Activated T-cell treated with anti-CD3 and anti-CD28 coated beads for 4 hours (primary cell): Measurements from ENCODE around the gene GPRIN3.
"Not testable (repeated sequence)": the region's sequence is repeated elsewhere in the genome, so short reads cannot be mapped to it uniquely, and the experiment has no call there.

Source experiments
- DNase-seq: peaks from one replicate; pipeline ENCODE4 v3.0.0-alpha.2; 2020

Gene GPRIN3

GRCh38 chr4:89287945-89288344, 19.7 kb downstream of the GPRIN3 start:
- DNase-seq, result no peak

DNA sequence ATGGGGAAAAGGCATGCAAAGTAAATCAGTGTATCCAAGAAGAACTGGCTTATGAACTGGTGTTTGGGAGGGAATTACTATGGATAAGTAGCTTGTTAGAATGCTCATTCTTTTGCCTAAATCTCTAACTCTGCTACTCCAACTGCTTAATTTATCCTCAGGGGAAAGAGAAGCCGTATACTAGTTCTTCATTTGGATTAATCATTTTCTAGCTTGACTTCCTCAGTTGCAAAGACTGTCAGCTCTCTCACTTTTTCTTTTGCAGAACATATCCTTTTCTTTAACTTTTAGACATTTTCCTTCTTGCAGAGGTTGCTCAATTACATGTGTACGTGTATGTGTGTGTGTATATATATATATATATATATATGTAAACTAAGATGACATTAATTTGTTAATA, 21.9 kb downstream of the GPRIN3 start:
- DNase-seq, result no peak

- no peak for DNase-seq
These were observed 22.8 kb downstream of the GPRIN3 start for GRCh38 chr4:89284828-89285227.

DNA sequence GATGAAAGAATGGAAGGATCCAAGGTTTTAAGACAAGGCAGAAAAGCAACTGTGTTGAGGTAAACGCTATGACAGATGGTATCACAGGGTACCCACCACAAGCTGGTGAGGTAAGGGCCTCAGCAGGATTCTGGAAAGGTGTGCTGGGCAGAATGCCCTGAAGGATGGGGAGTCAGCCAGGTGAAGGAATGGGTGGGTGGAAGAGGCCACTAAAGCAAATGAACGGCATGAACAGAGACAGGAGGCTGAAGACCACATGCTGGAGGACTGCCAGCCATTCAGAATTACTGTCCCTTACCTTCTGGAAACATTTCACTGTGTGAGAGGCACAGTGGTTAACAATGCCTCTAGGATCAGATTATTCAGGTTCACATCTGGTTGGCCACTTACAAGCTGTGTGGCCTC, 23.6 kb downstream of the GPRIN3 start:
- DNase-seq, result no peak

- no peak for DNase-seq
These were observed 24.2 kb downstream of the GPRIN3 start for GRCh38 chr4:89283226-89284009.

DNA sequence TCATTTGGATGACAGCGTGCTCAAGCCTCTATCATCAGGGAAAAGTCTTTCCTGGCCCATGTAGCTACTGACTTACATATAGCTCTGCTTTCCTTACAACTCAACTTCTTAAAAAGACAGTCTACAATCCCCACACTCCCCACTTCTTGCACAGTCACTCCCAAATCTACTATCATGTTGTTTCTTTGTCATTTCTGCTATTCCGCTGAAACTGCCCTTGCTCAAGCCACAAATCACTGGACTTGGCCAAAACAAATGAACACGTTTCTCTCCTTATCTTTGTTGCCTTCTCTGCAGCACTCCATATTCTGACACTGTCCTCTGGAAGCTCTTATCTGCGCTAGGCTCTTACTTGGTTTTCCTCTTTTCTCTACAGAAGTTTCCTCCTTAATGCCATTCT, 28.2 kb downstream of the GPRIN3 start:
- no peak for DNase-seq

GRCh38 chr4:89277412-89277811, 30.2 kb downstream of the GPRIN3 start:
- no peak for DNase-seq

DNA sequence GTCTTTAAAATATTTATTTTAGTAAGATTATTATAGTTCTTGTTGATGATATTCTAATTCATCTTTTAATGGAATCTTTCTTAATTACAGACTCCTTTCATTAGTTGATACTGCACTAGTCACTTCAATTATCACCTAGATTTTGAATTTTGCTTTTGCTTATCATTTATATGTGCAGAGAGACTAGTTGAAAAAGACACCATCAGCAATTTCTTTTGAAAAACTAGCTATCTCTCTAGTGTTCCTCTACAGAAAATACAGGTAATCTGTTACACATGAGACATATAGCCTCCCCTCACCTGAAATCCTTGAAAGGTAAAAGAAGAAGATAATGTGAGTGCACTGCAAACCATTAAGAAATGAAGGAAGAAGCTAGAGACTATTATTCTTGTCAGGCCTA, 31.3 kb downstream of the GPRIN3 start:
- no peak for DNase-seq

DNA sequence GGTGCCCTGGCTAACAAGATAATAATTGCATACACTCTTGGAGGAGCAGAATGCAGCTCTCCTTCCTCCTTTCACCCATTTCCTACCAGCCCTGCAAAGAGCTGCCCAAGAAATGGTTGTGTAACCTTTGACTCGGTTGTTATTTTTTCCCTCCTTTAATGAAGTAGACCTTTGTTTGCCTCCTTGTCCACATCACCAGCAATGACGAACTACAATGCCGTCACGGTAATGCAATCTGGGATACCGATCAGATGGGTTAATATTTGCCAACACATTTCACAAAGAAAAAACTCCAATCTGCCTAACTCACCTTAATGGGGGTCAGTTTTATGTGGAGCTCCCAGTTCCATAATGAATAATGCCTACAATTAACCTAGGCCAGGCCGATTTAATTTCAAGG, 32.0 kb downstream of the GPRIN3 start:
- no peak for DNase-seq

GRCh38 chr4:89273741-89274141, 33.9 kb downstream of the GPRIN3 start:
- DNase-seq, result no peak

GRCh38 chr4:89270792-89271191, 36.8 kb downstream of the GPRIN3 start:
- DNase-seq, result no peak

- DNase-seq, result no peak
These were observed 38.4 kb downstream of the GPRIN3 start for GRCh38 chr4:89269121-89269666.

DNA sequence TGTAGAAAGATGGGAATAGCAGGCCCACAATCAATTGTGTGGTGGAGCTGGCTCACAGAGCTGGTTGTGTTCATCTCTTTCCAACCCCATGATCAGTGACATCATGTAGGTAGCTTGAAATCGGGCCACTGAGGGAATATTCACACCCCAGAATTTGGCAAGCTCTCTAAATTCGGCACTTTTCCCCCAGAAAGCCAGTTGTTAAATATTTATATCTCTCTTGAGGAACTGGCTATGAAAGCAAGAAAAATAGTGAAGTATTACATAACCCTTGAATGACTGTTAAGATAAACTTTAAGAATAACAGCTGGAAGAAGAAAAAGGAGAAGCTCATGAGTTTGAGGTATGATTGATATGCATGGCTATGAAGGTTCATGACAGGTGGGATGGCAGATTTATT, 38.9 kb downstream of the GPRIN3 start:
- DNase-seq, result no peak

DNA sequence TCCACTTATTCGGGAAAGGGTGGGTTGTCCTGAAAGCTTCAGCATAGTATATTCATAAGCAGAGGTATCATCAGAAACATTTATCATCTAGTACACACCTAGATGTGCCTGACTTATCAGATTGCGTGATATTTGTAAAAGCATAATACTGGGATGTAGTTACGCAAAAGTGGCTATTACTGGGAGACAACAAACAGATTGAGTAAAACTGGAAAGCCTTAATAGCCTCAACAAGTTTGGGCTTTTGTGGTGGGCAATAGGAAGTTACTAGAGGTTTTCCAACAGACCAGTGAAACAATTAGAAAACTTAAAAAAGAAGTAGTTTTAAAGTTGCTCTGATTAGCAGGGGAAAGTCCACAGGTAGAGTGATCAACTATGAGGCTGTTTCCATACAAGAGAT, 39.8 kb downstream of the GPRIN3 start:
- DNase-seq, result no peak

DNA sequence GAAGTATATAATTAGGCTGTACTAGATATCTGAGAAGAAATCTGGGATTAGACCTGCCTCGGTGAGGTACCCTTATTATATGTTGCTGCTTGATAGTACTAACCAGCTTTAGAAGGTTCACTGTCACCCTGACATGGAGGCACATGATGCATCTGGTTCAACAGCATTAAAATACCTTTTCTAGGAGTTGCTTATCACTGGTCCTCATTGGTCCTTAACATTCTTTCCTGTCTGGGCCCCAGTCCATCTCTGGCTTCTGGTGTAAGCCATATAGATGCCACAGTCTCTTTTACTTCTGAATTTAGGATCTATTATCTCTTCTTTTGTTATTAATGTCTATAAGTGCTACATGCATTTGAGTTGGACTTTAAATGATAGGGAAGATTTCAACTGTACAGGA, 40.2 kb downstream of the GPRIN3 start:
- DNase-seq, result no peak

DNA sequence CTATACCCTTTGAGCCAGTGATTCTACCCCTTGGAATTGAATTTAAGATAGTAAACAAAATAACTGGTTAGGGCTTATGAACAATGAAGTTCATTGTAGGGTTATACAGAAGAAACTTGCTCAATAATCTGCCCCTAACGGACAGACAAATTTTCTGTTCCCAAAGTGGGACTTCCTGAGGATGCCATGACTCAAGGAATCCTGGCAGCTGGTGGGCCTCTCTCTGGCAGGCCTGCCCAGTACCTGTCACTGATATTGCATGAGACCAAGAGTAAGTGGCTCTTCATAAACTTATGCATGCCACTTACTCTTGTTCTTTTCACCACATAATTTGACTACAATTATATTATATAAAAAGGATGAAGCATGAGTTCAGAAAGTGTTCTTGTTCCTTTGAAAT, 41.5 kb downstream of the GPRIN3 start:
- DNase-seq, result no peak

- DNase-seq, result no peak
These were observed 44.3 kb downstream of the GPRIN3 start for GRCh38 chr4:89263265-89263664.

DNA sequence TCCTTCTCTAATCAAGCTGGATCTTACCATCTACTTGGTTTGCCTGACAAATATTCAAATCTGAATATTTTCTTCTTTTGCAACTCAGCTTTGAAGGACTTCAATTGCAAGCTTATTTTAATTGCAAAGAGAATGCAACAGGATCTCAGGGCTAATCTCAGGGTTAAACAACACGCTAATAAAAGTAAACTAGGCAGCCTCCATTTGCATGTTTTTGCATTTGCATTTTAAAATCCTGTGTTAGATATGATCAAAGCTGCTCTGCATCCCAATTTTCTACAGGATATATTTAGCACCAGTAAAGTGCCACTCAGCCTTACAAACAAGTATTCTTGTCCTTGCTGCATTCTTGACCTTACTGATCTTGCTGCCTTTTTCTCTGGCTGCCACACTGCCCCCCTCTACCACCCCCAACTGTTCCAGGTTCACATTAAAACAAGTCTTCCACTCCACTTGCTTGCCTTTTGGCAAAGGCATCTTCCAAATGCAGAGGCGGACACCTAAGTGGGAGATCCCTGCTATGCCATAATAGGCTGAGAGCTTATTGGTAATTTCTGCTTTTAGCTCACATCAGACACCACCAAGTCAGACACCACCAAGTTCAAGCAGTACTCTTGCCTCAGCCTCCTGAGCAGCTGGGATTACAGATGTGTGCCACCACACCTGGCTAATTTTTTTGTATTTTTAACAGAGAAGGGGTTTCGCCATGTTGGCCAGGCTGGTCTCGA, 48.1 kb downstream of the GPRIN3 start:
- DNase-seq, result no peak

DNA sequence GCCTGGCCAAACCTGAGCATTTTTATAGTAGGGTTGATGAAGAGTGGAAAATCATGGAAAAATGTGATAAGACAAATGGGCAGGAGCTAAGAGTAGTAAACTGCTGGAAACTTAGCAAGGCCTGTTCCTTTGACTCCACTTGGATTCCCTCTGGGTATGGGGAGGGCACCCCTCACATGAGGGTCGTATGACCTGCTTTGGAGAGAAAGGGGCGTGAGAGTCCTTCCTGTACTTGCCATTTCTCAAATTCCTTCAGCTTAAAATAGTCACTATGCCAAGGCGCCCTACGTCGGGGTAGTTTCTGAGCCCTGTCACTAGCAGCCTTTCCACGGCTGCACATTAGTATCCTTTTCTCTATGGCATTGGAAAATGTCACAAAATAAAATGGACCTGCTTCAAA, 49.1 kb downstream of the GPRIN3 start:
- DNase-seq, result no peak

GRCh38 chr4:89257376-89257775, 50.2 kb downstream of the GPRIN3 start:
- DNase-seq, result no peak

- no peak for DNase-seq
These were observed 51.3 kb downstream of the GPRIN3 start for GRCh38 chr4:89256203-89256800.

DNA sequence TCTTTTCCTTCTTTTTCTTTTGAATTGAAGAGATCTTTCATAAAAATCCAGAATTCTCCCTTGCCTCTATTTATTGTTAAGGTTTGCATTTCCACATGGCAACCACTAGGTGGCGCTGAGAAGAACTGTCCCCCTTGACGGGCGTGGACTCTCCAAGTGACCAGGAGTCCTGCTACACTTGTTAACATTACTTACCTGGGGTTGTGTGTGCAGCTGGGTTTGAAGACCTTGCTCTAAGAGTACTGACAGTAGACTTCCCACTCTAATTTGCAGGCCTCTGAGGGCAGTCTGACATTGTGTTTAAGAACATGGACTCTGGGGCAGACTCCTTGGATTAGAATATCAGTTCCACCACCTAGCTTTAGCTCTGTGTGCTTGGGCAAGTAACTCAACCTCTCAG, 52.8 kb downstream of the GPRIN3 start:
- peak; percentile 20 for DNase-seq

- not testable (repeated sequence) for DNase-seq
These were observed 53.3 kb downstream of the GPRIN3 start for GRCh38 chr4:89254347-89254746.

- no peak for DNase-seq
These were observed 53.7 kb downstream of the GPRIN3 start for GRCh38 chr4:89253935-89254334.
